A673 (cell line): ENCODE measurements around the gene C3orf33.

ENCODE experiments used
- EZH2 ChIP-seq: fragments of 200-600 bp; sonication (generic); IDR thresholded peaks from 2 replicates; pipeline ENCODE4 v1.6.1; 2017; ENCODE audit warnings: borderline replicate concordance, low read depth, mild to moderate bottlenecking, mixed read lengths, antibody characterized with exemption, low read length; ENCODE audit not compliant: poor library complexity, severe bottlenecking
- TF ChIP-seq, protein P1 (sequence below): fragments of 300-800, 200-600 bp; sonication (generic); conservative IDR thresholded peaks from 2 replicates; pipeline ENCODE4 v1.5.1; 2017; ENCODE audit warnings: low read depth, mild to moderate bottlenecking, antibody characterized with exemption, low read length, moderate library complexity, mixed read lengths

DNA sequence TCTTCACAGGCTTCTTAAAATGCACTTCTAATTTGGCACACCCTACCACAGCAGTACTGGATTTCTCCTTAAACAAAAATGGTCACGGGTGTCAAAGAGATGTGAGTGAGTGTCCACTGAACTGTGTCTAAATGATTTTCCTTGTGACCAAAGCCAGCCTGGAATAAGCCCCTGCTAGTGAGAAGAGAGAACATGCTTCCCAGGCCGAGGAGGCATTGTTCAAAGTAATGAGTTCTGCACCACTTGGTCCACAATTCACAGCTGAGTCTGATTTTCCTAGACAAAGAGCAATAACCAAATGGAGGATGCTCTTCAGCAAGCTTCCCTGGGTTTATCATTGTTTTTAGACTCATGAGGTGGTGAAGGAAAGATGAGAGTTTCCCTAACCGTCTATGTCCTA is 65.0 kb downstream of the C3orf33 start:
- TF ChIP-seq, protein P1, sequence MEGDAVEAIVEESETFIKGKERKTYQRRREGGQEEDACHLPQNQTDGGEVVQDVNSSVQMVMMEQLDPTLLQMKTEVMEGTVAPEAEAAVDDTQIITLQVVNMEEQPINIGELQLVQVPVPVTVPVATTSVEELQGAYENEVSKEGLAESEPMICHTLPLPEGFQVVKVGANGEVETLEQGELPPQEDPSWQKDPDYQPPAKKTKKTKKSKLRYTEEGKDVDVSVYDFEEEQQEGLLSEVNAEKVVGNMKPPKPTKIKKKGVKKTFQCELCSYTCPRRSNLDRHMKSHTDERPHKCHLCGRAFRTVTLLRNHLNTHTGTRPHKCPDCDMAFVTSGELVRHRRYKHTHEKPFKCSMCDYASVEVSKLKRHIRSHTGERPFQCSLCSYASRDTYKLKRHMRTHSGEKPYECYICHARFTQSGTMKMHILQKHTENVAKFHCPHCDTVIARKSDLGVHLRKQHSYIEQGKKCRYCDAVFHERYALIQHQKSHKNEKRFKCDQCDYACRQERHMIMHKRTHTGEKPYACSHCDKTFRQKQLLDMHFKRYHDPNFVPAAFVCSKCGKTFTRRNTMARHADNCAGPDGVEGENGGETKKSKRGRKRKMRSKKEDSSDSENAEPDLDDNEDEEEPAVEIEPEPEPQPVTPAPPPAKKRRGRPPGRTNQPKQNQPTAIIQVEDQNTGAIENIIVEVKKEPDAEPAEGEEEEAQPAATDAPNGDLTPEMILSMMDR = no peak
- no peak for TF ChIP-seq EZH2
